ENCODE measurements around the gene CCDC116.

Gene CCDC116

DNA sequence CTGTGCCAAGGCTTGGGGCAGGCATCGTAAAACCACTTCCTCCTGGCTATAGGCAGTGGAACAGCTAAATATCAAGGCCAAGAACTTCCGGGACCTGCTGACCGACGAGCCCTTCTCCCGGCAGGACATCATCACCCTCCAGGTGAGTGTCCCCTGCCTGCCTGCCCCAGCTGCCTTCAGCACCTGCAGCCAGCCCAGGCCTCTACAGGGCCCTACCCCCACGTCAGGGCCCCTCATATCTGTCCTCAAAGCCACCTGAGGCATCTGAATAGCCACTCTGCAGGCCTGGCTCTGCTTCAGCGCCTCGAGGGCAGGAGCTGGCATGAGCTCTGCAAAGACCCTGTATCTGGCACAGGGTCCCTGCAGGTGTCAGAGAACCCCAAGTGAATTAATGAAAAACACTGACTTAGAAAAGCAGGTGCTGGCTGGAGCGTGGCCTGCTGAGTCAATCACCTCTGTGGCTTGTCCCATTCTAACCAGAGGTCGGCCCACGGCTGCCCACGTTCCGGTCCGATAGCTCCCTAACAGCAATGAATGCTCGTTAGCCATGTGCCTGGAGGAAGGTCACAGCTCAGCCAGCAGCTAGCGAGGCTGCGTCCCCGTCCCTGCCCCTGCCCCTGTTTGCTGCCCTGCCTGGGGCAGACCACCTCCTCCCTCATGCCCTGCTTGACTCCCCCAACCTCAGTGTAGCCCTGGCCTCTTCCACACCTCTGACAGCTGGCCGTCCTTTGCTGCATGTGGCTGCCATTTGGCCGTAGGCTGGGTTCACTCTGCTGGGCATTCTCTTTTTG, 50.0 kb downstream of the CCDC116 start:
- DNase-seq: no peak

DNA sequence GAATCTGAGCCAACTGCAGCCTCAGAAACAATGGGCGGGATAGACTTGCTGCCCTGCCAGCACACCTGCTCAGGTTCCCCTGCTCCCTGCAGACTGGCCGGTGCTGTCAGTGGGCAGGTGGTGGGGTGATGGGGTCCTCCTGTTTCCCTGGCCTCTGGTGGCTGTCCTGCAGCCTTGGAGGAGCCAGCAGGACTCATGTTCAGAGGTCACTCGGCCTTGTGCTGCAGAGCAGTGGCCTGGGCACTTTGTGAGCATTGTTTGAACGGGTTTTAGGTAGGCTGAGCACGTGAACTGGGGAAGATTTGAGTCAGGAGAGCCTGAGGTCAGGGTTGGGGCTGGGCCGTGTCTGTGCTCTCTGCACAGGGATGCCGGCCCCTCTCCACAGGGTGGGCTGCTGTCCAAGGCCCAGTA, 50.8 kb downstream of the CCDC116 start:
- no peak for DNase-seq

DNA sequence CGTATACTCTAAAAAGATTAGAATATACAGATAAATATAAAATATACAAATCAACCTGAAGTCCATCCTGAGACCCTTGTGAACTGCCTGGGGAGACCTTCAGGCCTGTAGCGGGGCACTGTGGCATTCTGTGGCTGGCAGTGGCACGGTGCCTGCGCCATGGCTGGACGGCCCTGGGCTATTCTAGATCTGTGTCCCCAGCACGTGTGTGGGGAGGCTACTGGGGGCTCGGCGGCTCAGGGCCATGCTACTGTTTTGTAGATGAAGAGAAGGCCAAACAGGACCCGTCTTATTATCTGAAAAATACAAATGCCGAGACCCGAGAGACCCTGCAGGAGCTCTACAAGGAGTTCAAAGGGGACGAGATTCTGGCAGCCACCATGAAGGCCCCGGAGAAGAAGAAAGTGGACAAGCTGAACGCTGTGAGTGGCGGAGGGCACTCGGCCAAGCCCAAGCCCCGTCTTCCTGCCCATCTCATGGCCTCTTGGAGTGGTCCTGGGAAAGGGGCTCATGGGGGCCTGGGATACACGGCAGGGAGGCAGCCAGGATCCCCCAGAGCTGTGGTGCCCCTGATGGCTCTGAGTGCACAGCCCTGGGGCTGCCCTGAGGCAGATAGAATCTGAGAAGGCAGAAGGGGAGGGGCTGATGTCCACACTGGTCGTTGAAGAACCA, 52.1 kb downstream of the CCDC116 start:
- no peak for DNase-seq

DNA sequence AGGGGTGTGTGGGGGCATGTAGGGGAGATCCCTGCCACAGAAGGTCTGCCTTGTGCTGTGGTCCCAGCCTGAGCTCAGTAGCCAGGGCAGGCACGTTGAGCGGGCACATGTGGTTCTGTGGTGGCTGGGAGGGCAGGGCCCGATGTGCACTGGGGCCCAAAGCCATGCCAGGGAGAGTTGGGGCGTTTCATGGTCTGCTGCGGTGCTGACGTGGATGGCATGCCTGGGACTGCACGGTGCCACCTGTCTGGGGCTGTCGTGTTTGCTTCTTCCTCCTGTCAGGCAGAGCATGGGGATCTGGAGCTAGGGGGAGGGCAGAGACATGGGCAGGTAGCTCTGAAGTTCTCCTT, 52.6 kb downstream of the CCDC116 start:
- DNase-seq: no peak

DNA sequence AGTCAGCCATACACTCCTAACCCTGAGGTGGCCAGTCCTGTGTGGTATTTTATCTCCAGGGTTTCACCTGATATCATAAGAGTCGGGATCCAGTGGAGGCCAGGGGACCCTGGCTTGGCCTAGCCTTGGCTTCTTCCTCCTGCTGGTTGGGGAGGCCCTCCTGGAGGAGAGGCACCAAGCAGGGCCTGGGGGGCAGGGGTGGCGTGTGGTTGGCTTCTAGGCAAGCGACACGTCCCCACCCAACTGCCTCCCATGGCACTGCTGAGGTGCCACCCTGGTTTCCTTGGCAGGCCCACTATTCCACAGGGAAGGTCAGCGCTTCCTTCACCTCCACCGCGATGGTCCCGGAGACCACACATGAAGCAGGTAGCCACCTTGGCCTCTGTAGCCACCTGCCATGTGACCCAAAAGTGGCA, 53.6 kb downstream of the CCDC116 start:
- no peak for DNase-seq
